Measurements from ENCODE around the gene SFXN1.

DNA sequence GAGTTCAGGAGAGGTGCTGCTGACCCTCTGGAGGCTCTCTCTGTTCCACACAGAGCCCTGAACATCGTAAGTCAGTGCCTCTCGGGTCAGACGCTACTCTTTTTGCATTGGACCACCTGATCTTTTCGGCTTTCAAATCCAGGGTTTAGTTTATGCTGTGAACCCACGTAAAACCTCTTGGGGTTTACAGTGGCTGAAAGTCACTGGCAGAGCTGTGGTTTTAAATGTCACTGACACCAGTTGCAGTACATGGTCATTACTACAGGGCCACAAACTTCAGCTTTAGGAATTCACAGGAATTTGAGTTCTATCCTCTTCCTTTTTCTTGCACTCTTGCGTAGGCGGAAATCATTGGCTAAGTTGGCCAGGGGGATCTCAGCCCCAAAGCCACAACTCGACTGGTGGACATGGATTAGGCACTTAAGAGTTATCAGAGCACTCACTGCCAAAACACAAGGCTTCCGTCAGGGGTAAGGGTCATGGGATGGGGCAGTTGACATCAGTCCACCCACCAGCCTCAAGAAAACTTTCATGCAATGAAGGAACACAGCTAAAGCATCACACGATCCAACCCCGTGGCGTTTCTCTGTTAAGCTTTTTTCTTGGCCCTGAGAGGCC lies 76.9 kb downstream of the SFXN1 start:
- TF ChIP-seq, protein P1, sequence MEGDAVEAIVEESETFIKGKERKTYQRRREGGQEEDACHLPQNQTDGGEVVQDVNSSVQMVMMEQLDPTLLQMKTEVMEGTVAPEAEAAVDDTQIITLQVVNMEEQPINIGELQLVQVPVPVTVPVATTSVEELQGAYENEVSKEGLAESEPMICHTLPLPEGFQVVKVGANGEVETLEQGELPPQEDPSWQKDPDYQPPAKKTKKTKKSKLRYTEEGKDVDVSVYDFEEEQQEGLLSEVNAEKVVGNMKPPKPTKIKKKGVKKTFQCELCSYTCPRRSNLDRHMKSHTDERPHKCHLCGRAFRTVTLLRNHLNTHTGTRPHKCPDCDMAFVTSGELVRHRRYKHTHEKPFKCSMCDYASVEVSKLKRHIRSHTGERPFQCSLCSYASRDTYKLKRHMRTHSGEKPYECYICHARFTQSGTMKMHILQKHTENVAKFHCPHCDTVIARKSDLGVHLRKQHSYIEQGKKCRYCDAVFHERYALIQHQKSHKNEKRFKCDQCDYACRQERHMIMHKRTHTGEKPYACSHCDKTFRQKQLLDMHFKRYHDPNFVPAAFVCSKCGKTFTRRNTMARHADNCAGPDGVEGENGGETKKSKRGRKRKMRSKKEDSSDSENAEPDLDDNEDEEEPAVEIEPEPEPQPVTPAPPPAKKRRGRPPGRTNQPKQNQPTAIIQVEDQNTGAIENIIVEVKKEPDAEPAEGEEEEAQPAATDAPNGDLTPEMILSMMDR (IDR thresholded peaks at IDR 0.05): no peak
- no peak for TF ChIP-seq TCF7L2 (IDR thresholded peaks at IDR 0.05; ENCODE audit: low read depth, low read length)
- no peak for TF ChIP-seq POLR2AphosphoS5 (IDR thresholded peaks at IDR 0.05; ENCODE audit: low read depth, low read length)
